GM12878 (cell line): ENCODE measurements around the gene NOP14. TPM values are rescaled to one million over a fixed set of nuclear protein-coding genes. Genes with fewer than 3 reads are reported as not detected.

Experiments used
- ATAC-seq: fragments of 200-7000 bp; cut with Tn5 transposase; 3 replicates; pipeline ENCODE4 v1.9.1; 2020; ENCODE audit warnings: mild to moderate bottlenecking, moderate library complexity
- BruUV-seq: library from RNA; stranded (reverse); fragments of 400-500 nt; replicated peaks from 2 replicates; lab custom pipeline; 2021; lab: Mats Ljungman, UMichigan
- CTCF ChIA-PET: fragments of 300-600 bp; sonication (Branson Sonifier 250); formaldehyde crosslinking; extraction: SDS; loops from one replicate; lab custom pipeline; 2021; ENCODE audit warnings: inconsistent platforms; lab: Yijun Ruan, JAX
- POLR2A ChIA-PET: fragments of 350-600 bp; formaldehyde crosslinking; extraction: SDS; loops from one replicate; lab custom pipeline; 2021; ENCODE audit warnings: inconsistent platforms; lab: Charles Lee
- RAD21 ChIA-PET: fragments of 300-600 bp; sonication (Branson Sonifier 250); formaldehyde crosslinking; loops from one replicate; lab custom pipeline; 2023; ENCODE audit warnings: antibody characterized with exemption; ENCODE audit not compliant: unreplicated experiment; lab: Charles Lee
- SMC1A ChIA-PET: fragments of 300-600 bp; sonication (Branson Sonifier 250); formaldehyde crosslinking; loops from one replicate; lab custom pipeline; 2023; ENCODE audit not compliant: unreplicated experiment, uncharacterized antibody; lab: Charles Lee
- DNase-seq: peaks from one replicate; pipeline ENCODE4 v3.0.0-alpha.2; 2011; ENCODE audit warnings: low read depth, low spot score
- FAIRE-seq: peaks from 3 replicates; lab custom pipeline; 2011; peaks lifted over from hg19 to GRCh38; lab: Jason Lieb, UNC
- H2AFZ ChIP-seq: 2 replicates; pipeline ENCODE4 v1.6.0; 2011; ENCODE audit warnings: low read depth, low read length, control low read depth; ENCODE audit not compliant: control insufficient read depth
- H3K27ac ChIP-seq: 2 replicates; pipeline ENCODE4 v1.5.1; 2011; ENCODE audit warnings: control low read depth; ENCODE audit not compliant: control insufficient read depth, insufficient read depth
- H3K27me3 ChIP-seq, 2 experiments: replicated peaks in 1 of 2; 2 replicates each; pipeline versions ENCODE4 v1.6.0 to v1.6.1; 2011; ENCODE audit warnings: low read length in 1 of 2; ENCODE audit not compliant: control insufficient read depth in 2 of 2, insufficient read depth in 2 of 2
- H3K36me3 ChIP-seq, 2 experiments: 2 replicates each; pipeline ENCODE4 v1.5.1; 2011; ENCODE audit warnings: low read length in 1 of 2; ENCODE audit not compliant: control insufficient read depth in 2 of 2, insufficient read depth in 2 of 2
- H3K4me1 ChIP-seq: 2 replicates; pipeline ENCODE4 v1.6.1; 2011; ENCODE audit warnings: mild to moderate bottlenecking, low read length, moderate library complexity, mixed read lengths; ENCODE audit not compliant: control insufficient read depth, insufficient read depth
- H3K4me2 ChIP-seq: 2 replicates; pipeline ENCODE4 v1.6.0; 2011; ENCODE audit warnings: control low read depth; ENCODE audit not compliant: control insufficient read depth, insufficient read depth
- H3K4me3 ChIP-seq: fragments of 200-600 bp; sonication (generic); 2 replicates; pipeline ENCODE4 v1.5.1; 2016
- H3K79me2 ChIP-seq: 2 replicates; pipeline ENCODE4 v1.6.0; 2011; ENCODE audit warnings: low read length; ENCODE audit not compliant: control insufficient read depth, insufficient read depth
- H3K9ac ChIP-seq: 2 replicates; pipeline ENCODE4 v1.8.0; 2011; ENCODE audit warnings: low read length, control low read depth, mixed read lengths; ENCODE audit not compliant: control insufficient read depth, insufficient read depth
- H3K9me3 ChIP-seq: replicated peaks from 3 replicates; pipeline ENCODE4 v1.5.1; 2011; ENCODE audit warnings: mild to moderate bottlenecking, low read length; ENCODE audit not compliant: control insufficient read depth, insufficient read depth
- H4K20me1 ChIP-seq: 2 replicates; pipeline ENCODE4 v1.6.0; 2011; ENCODE audit not compliant: control insufficient read depth, insufficient read depth
- BACH1 ChIP-seq: fragments of 450-650 bp; IDR thresholded peaks from 2 replicates; pipeline ENCODE4 v1.6.1; 2017; ENCODE audit warnings: mild to moderate bottlenecking, borderline replicate concordance
- PML ChIP-seq: IDR thresholded peaks from 2 replicates; pipeline ENCODE4 v1.6.1; 2012; ENCODE audit warnings: low read length, inconsistent platforms
- POLR2A ChIP-seq: IDR thresholded peaks from 2 replicates; pipeline ENCODE4 v1.6.1; 2011; ENCODE audit warnings: low read depth, mild to moderate bottlenecking, low read length
- SPI1 ChIP-seq: IDR thresholded peaks from 2 replicates; pipeline ENCODE4 v1.6.1; 2011; ENCODE audit warnings: low read depth, mild to moderate bottlenecking, low read length, moderate library complexity, borderline replicate concordance; ENCODE audit not compliant: insufficient read depth
- SRF ChIP-seq, 2 experiments: IDR thresholded peaks; 2 replicates each; pipeline ENCODE4 v1.6.1; 2011; ENCODE audit warnings: low read depth in 2 of 2, low read length in 2 of 2, mild to moderate bottlenecking in 1 of 2, moderate library complexity in 1 of 2
- YBX1 ChIP-seq: fragments of 450-650 bp; IDR thresholded peaks from 2 replicates; pipeline ENCODE4 v1.6.1; 2016; ENCODE audit warnings: antibody characterized with exemption
- ZNF24 ChIP-seq: fragments of 450-650 bp; IDR thresholded peaks from 2 replicates; pipeline ENCODE4 v1.6.1; 2017; ENCODE audit warnings: antibody characterized with exemption, mild to moderate bottlenecking
- WGBS: methylation state at CpG from one replicate; pipeline ENCODE4 v1.1.6; 2016; ENCODE audit warnings: low lambda C conversion rate; ENCODE audit not compliant: insufficient replicate concordance, insufficient coverage; ENCODE audit errors: missing lambda C conversion rate; 5-methylcytosine and 5-hydroxymethylcytosine counted together
- in situ Hi-C: fragments of 300-500 bp; cut with MboI; formaldehyde crosslinking; loops from 9 replicates; pipeline ENCODE4 v1.14.3; 2018; ENCODE audit warnings: mixed read lengths
- intact Hi-C: fragments of 100-400 bp; cut with micrococcal nuclease; formaldehyde crosslinking; loops from one replicate; pipeline ENCODE4 v1.14.2; 2022; ENCODE audit not compliant: unreplicated experiment
- polyA plus RNA-seq, 11 experiments: library from polyadenylated mRNA; depleted of rRNA in 4 of 11; unstranded in 6 of 11; stranded (reverse) in 5 of 11; fragments of >200 nt; fragmentation: Nextera tagmentation in 4 of 11; fragmentation: Illumina TruSeq in 1 of 11; extraction: Ambion mirVana in 4 of 11; extraction: Trizol in 1 of 11; gene quantifications; 1 replicate in 1 of 11; 2 replicates in 10 of 11; pipeline versions ENCODE4 v1.2.1 to v1.2.3, GENCODE V29; 2011 to 2016; ENCODE audit warnings: inconsistent platforms in 2 of 11, missing spikeins in 2 of 11, low read depth in 1 of 11
- total RNA-seq, 4 experiments: library from RNA; depleted of rRNA in 3 of 4; stranded (reverse); fragments of >200 nt in 3 of 4; fragmentation: Illumina TruSeq in 1 of 4; extraction: Trizol in 1 of 4; gene quantifications; 2 replicates each; pipeline versions ENCODE4 v1.2.1 to v1.2.3, GENCODE V29; 2013 to 2021
- TF ChIP-seq, protein P1 (sequence below): fragments of 450-650 bp; IDR thresholded peaks from 2 replicates; pipeline ENCODE4 v1.6.1; 2017; ENCODE audit warnings: mild to moderate bottlenecking
- TF ChIP-seq, protein P2 (sequence below): fragments of 450-650 bp; IDR thresholded peaks from 2 replicates; pipeline ENCODE4 v1.6.1; 2017; ENCODE audit warnings: antibody characterized with exemption, mild to moderate bottlenecking, moderate library complexity
- TF ChIP-seq, protein P3 (sequence below), 3 experiments: IDR thresholded peaks in 2 of 3; conservative IDR thresholded peaks in 1 of 3; 2 replicates each; pipeline ENCODE4 v1.5.1; 2011; ENCODE audit warnings: low read depth in 3 of 3, low read length in 3 of 3, mild to moderate bottlenecking in 3 of 3, control low read depth in 2 of 3, moderate library complexity in 2 of 3, inconsistent platforms in 1 of 3, mixed read lengths in 1 of 3; ENCODE audit not compliant: control insufficient read depth in 2 of 3, insufficient read depth in 1 of 3; ENCODE audit errors: extremely low read depth in 1 of 3
- TF ChIP-seq, protein P4 (sequence below): fragments of 450-650 bp; IDR thresholded peaks from 2 replicates; pipeline ENCODE4 v1.6.1; 2017; ENCODE audit warnings: mild to moderate bottlenecking, moderate library complexity

Gene NOP14
- total and polyA plus RNA-seq, 10 of the 15 experiments (the other 5 are each of a cell fraction or from before 2014, with no cell fraction given): 13.8 to 80.6 (median 49.7) TPM

DNA sequence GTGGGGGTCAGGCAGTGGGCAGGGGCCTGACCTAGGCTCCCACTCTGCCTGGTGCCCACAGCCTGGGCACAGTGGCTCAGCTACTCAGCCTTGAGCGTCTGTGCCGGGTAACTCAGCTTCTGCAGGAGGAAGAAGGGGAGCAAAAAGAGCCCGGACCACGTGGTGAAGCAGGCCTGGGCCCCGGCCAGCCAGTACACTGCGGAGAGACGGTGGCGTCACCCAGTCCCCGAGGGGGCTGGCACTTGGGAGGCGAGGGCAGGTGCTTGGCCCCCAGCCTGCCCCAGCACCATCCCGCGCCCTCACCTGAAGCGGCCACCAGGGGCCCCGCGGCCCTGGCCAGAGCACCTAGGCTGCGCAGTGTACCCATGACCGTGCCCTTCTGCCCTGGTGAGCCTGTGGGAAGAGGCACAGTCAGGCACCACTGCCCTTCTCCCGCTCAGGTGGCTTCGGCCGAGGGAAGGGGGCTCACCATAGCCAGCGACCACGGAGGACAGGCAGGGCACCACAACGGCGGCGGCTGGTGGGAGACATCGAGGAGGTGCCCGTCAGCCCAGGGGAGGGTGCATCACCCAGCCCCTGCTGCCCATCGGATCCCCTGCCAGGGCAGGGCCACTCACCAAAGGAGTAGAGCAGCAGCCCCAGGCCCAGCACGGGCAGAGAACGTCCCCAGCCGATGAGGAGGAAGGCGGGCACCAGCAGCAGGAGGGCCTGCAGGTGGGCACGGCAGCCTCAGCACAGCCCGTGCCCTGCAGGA is 32.3 kb downstream of the NOP14 start:
- Histone ChIP-seq H3K27ac (peak overlapping the region; percentile 51; the same call in 1 of the 2 replicates), H3K27me3 (no peaks in the 10 kb centered on the region), H3K36me3 (peaks cover 13 to 24% of the 10 kb centered on the region in 2 experiments), H3K4me1 (peaks cover 19% of the 10 kb centered on the region), H3K4me3 (peak overlapping the region; percentile 75), H3K9ac (peak overlapping the region; percentile 49; the same call in 1 of the 2 replicates), H3K4me2 (peak overlapping the region; percentile 66), H3K9me3 (no peaks in the 10 kb centered on the region), H3K79me2 (peaks cover 41% of the 10 kb centered on the region), H2AFZ (no peak overlapping the region), H4K20me1 (no peaks in the 10 kb centered on the region)
- 83% methylated on average over 23 of the region's 34 CpGs for WGBS
- ChIA-PET RAD21 (interaction anchor here (1.0 kb wide), 1 partner anchor 23 kb away, joined by 3 read pairs; no protein-coding TSS in a partner anchor), SMC1A (interaction anchor here (1.4 kb wide), 1 partner anchor 152 kb away, joined by 3 read pairs; no protein-coding TSS in a partner anchor), CTCF (no interaction called here), POLR2A (no interaction called here)
- no peak for DNase-seq
- no peak for FAIRE-seq
- no TSS peak for BruUV-seq
- no peak for ATAC-seq
- intact Hi-C loops (loop anchor here (5.0 kb wide), 2 partner anchors 79 to 169 kb away; no protein-coding TSS in a partner anchor), in situ Hi-C loops (loop anchor here (25.0 kb wide), 1 partner anchor 169 kb away; the partner anchor contains the start of gene TNIP2)
- TF ChIP-seq ZNF24: no peak
- TF ChIP-seq YBX1: no peak
- TF ChIP-seq, protein P1, sequence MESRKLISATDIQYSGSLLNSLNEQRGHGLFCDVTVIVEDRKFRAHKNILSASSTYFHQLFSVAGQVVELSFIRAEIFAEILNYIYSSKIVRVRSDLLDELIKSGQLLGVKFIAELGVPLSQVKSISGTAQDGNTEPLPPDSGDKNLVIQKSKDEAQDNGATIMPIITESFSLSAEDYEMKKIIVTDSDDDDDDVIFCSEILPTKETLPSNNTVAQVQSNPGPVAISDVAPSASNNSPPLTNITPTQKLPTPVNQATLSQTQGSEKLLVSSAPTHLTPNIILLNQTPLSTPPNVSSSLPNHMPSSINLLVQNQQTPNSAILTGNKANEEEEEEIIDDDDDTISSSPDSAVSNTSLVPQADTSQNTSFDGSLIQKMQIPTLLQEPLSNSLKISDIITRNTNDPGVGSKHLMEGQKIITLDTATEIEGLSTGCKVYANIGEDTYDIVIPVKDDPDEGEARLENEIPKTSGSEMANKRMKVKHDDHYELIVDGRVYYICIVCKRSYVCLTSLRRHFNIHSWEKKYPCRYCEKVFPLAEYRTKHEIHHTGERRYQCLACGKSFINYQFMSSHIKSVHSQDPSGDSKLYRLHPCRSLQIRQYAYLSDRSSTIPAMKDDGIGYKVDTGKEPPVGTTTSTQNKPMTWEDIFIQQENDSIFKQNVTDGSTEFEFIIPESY: peak; percentile 51; the same call in 1 of the 2 replicates
- TF ChIP-seq, protein P2, sequence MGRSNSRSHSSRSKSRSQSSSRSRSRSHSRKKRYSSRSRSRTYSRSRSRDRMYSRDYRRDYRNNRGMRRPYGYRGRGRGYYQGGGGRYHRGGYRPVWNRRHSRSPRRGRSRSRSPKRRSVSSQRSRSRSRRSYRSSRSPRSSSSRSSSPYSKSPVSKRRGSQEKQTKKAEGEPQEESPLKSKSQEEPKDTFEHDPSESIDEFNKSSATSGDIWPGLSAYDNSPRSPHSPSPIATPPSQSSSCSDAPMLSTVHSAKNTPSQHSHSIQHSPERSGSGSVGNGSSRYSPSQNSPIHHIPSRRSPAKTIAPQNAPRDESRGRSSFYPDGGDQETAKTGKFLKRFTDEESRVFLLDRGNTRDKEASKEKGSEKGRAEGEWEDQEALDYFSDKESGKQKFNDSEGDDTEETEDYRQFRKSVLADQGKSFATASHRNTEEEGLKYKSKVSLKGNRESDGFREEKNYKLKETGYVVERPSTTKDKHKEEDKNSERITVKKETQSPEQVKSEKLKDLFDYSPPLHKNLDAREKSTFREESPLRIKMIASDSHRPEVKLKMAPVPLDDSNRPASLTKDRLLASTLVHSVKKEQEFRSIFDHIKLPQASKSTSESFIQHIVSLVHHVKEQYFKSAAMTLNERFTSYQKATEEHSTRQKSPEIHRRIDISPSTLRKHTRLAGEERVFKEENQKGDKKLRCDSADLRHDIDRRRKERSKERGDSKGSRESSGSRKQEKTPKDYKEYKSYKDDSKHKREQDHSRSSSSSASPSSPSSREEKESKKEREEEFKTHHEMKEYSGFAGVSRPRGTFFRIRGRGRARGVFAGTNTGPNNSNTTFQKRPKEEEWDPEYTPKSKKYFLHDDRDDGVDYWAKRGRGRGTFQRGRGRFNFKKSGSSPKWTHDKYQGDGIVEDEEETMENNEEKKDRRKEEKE: no peak
- no peak for TF ChIP-seq SRF (IDR thresholded peaks at IDR 0.05; ENCODE audit: low read depth in 2 of 2, low read length in 2 of 2)
- no peak for TF ChIP-seq SPI1
- no peak for TF ChIP-seq POLR2A
- TF ChIP-seq, protein P3, sequence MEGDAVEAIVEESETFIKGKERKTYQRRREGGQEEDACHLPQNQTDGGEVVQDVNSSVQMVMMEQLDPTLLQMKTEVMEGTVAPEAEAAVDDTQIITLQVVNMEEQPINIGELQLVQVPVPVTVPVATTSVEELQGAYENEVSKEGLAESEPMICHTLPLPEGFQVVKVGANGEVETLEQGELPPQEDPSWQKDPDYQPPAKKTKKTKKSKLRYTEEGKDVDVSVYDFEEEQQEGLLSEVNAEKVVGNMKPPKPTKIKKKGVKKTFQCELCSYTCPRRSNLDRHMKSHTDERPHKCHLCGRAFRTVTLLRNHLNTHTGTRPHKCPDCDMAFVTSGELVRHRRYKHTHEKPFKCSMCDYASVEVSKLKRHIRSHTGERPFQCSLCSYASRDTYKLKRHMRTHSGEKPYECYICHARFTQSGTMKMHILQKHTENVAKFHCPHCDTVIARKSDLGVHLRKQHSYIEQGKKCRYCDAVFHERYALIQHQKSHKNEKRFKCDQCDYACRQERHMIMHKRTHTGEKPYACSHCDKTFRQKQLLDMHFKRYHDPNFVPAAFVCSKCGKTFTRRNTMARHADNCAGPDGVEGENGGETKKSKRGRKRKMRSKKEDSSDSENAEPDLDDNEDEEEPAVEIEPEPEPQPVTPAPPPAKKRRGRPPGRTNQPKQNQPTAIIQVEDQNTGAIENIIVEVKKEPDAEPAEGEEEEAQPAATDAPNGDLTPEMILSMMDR (IDR thresholded peaks at IDR 0.05 in 2 of 3, conservative IDR thresholded peaks at IDR 0.05 in 1 of 3; ENCODE audit: control insufficient read depth in 2 of 3, extremely low read depth in 1 of 3, insufficient read depth in 1 of 3, low read depth in 3 of 3, low read length in 3 of 3): peak in 2 of 3 experiments; percentile 6 to 35; a peak in 1 of 6 replicates
- no peak for TF ChIP-seq PML
- TF ChIP-seq, protein P4, sequence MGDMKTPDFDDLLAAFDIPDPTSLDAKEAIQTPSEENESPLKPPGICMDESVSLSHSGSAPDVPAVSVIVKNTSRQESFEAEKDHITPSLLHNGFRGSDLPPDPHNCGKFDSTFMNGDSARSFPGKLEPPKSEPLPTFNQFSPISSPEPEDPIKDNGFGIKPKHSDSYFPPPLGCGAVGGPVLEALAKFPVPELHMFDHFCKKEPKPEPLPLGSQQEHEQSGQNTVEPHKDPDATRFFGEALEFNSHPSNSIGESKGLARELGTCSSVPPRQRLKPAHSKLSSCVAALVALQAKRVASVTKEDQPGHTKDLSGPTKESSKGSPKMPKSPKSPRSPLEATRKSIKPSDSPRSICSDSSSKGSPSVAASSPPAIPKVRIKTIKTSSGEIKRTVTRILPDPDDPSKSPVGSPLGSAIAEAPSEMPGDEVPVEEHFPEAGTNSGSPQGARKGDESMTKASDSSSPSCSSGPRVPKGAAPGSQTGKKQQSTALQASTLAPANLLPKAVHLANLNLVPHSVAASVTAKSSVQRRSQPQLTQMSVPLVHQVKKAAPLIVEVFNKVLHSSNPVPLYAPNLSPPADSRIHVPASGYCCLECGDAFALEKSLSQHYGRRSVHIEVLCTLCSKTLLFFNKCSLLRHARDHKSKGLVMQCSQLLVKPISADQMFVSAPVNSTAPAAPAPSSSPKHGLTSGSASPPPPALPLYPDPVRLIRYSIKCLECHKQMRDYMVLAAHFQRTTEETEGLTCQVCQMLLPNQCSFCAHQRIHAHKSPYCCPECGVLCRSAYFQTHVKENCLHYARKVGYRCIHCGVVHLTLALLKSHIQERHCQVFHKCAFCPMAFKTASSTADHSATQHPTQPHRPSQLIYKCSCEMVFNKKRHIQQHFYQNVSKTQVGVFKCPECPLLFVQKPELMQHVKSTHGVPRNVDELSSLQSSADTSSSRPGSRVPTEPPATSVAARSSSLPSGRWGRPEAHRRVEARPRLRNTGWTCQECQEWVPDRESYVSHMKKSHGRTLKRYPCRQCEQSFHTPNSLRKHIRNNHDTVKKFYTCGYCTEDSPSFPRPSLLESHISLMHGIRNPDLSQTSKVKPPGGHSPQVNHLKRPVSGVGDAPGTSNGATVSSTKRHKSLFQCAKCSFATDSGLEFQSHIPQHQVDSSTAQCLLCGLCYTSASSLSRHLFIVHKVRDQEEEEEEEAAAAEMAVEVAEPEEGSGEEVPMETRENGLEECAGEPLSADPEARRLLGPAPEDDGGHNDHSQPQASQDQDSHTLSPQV: no peak
- TF ChIP-seq BACH1: no peak
